Thoracic aorta (tissue), 2 donors: ENCODE results near the gene ZNF547. TPM values are rescaled to one million over a fixed set of nuclear protein-coding genes. Genes with fewer than 3 reads are reported as not detected.

ENCODE experiments used
- ATAC-seq: fragments of 150-250 bp; one replicate; pipeline ENCODE4 v1.8.0; 2017; ENCODE audit warnings: low read depth; ENCODE audit not compliant: insufficient number of reproducible peaks, low FRiP score
- DNase-seq: peaks from one replicate; pipeline ENCODE4 v3.0.0-alpha.2; 2020; ENCODE audit warnings: low spot score
- H3K27ac ChIP-seq, 2 donors: fragments of 200-600 bp; sonication (generic); 1 replicate in 1 of 2; 2 replicates in 1 of 2; pipeline ENCODE4 v1.5.1; 2016; ENCODE audit warnings: mild to moderate bottlenecking in 2 of 2, moderate library complexity in 2 of 2
- H3K27me3 ChIP-seq: fragments of 200-600 bp; sonication (generic); replicated peaks from 2 replicates; pipeline ENCODE4 v1.6.0; 2016; ENCODE audit warnings: mild to moderate bottlenecking; ENCODE audit not compliant: insufficient read depth
- H3K36me3 ChIP-seq: fragments of 200-600 bp; sonication (generic); one replicate; pipeline ENCODE4 v1.5.1; 2016
- H3K4me1 ChIP-seq, 2 donors: fragments of 200-600 bp; sonication (generic); 1 replicate in 1 of 2; 2 replicates in 1 of 2; pipeline versions ENCODE4 v1.5.1 to v1.6.0; 2016; ENCODE audit warnings: low read depth in 2 of 2, mild to moderate bottlenecking in 1 of 2; ENCODE audit not compliant: control insufficient read depth in 1 of 2
- H3K4me3 ChIP-seq: fragments of 200-600 bp; sonication (generic); 2 replicates; pipeline ENCODE4 v1.5.1; 2016; ENCODE audit warnings: mild to moderate bottlenecking
- H3K9me3 ChIP-seq: fragments of 200-600 bp; sonication (generic); 2 replicates; pipeline ENCODE4 v1.5.1; 2016
- CTCF ChIP-seq: fragments of 200-600 bp; sonication (generic); IDR thresholded peaks from one replicate; pipeline ENCODE4 v1.5.1; 2019; ENCODE audit warnings: antibody characterized with exemption
- total RNA-seq, 2 donors: library from RNA; depleted of rRNA; stranded (reverse); fragments of >200 nt; gene quantifications; one replicate each; pipeline versions ENCODE4 v1.1.0 to v1.2.3, GENCODE V29; 2016

ZNF547 gene
- total RNA-seq, 2 donors from 2014 or later, result 0.68 to 3.4 TPM

DNA sequence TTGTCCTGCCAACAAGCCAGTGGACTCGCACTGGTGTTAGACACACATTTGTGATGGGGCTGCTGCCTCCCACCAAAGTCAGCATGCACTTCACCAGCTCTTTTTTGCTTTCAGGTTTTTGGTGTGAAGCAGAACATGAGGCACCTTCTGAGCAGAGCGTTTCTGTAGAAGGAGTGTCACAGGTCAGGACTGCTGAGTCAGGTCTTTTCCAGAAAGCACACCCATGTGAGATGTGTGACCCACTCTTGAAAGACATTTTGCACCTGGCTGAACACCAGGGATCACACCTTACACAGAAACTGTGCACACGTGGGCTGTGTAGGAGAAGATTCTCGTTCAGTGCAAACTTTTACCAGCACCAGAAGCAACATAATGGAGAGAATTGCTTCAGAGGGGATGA lies 7.4 kb upstream of the ZNF547 start:
- DNase-seq (no peak), ATAC-seq (no peak)
- Histone ChIP-seq H3K4me3 (no peak overlapping the region), H3K36me3 (peaks cover 51% of the 10 kb centered on the region), H3K27ac (no peak overlapping the region), H3K27me3 (no peaks in the 10 kb centered on the region), H3K9me3 (peaks cover 57% of the 10 kb centered on the region), H3K4me1 (peaks cover 8 to 11% of the 10 kb centered on the region in 2 donors)
- TF ChIP-seq CTCF, result no peak

DNA sequence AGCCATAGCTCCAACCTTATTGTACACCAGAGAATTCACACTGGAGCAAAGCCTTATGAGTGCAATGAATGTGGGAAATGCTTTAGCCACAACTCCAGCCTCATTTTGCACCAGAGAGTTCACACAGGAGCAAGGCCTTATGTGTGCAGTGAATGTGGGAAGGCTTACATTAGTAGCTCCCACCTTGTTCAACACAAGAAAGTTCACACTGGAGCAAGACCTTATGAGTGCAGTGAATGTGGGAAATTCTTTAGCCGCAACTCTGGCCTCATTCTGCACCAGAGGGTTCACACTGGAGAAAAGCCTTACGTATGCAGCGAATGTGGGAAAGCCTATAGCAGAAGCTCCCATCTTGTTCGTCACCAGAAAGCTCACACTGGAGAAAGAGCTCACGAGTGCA lies 5.9 kb upstream of the ZNF547 start:
- no peak overlapping the region for H3K27ac ChIP-seq
- ATAC-seq (no peak), DNase-seq (no peak)
- H3K9me3 ChIP-seq, result peaks cover 61% of the 10 kb centered on the region
- H3K4me1 ChIP-seq, result peaks cover 0 to 6% of the 10 kb centered on the region in 2 donors
- H3K36me3 ChIP-seq, result peaks cover 51% of the 10 kb centered on the region
- no peaks in the 10 kb centered on the region for H3K27me3 ChIP-seq
- no peak for TF ChIP-seq CTCF
- no peak overlapping the region for H3K4me3 ChIP-seq

- no peak overlapping the region for H3K27ac ChIP-seq
- DNase-seq (no peak), ATAC-seq (no peak)
- no peak overlapping the region for H3K4me3 ChIP-seq
- TF ChIP-seq CTCF, result no peak
- peaks cover 41% of the 10 kb centered on the region for H3K36me3 ChIP-seq
- H3K4me1 ChIP-seq, result peaks cover 0 to 14% of the 10 kb centered on the region in 2 donors
- peaks cover 53% of the 10 kb centered on the region for H3K9me3 ChIP-seq
- H3K27me3 ChIP-seq, result no peaks in the 10 kb centered on the region
Observed at GRCh38 chr19:57359300-57359699, 4.1 kb upstream of the ZNF547 start.

DNA sequence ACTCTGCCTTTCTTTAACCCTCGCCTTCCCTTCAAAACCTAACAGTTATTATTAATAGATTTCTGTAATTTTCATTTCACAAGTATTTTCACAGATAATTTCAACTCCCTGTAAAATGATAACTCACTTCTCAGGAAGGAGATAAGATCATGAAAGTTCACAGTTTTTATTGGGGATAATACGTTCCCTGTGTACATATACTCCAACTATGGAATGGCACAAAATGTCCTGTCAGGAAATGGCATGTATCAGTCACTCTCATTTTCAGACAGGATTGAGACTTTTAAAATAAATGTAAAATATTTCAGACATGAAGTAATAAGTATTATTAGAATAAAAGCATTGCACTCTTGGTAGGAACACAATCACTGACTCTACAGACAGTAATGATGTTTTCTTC lies 932 bp upstream of the ZNF547 start:
- DNase-seq (no peak), ATAC-seq (no peak)
- Histone ChIP-seq H3K36me3 (peaks cover 10% of the 10 kb centered on the region), H3K4me1 (peaks cover 0 to 15% of the 10 kb centered on the region in 2 donors), H3K27me3 (no peaks in the 10 kb centered on the region), H3K9me3 (peaks cover 30% of the 10 kb centered on the region), H3K27ac (peak overlapping the region; percentile 71 to 82), H3K4me3 (peak overlapping the region; percentile 95)
- TF ChIP-seq CTCF, result no peak

DNA sequence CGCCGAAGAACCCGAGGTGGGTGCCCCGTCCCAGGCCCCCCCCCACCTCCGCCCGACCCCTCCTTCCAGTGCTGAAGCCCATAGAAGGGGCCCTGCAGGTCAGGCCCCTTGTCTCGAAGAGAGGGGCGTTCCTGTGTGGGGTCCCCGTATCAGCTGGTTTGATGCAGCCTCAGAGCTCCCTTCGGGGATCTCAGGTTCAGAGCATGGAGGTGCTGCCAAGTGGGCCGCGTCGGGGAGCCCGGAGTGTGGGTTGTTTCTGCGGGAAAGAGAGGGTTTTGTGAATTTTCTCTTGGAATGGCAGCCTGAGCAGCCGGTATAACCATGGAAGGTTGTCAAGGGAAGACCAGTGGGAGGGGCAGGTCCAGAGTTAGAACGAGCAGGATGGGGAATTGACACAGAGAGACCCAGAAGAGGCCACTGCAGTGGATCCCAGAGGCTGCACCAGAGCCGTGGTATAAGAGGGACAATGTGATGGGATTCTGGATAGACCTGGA lies 384 bp downstream of the ZNF547 start:
- Histone ChIP-seq H3K4me1 (peaks cover 0 to 15% of the 10 kb centered on the region in 2 donors), H3K27ac (peak overlapping the region; percentile 71 to 87), H3K27me3 (no peaks in the 10 kb centered on the region), H3K4me3 (peak overlapping the region; percentile 95), H3K9me3 (peaks cover 22% of the 10 kb centered on the region), H3K36me3 (peaks cover 1% of the 10 kb centered on the region)
- TF ChIP-seq CTCF, result no peak
- no peak for ATAC-seq
- DNase-seq, result no peak
